Fibroblast of pulmonary artery (primary cell): Measurements from ENCODE around the gene RNF144B.

ENCODE experiments used
- DNase-seq: peaks from one replicate; pipeline ENCODE4 v3.0.0-alpha.2; 2010; ENCODE audit warnings: low read depth
- H3K4me3 ChIP-seq: replicated peaks from 2 replicates; pipeline ENCODE4 v1.5.1; 2011; ENCODE audit warnings: low read depth, mild to moderate bottlenecking, control low read depth, low read length, moderate library complexity
- CTCF ChIP-seq: IDR thresholded peaks from 2 replicates; pipeline ENCODE4 v1.5.1; 2011; ENCODE audit warnings: mild to moderate bottlenecking, control low read depth, low read length, inconsistent platforms; ENCODE audit errors: missing control alignments

Gene RNF144B

GRCh38 chr6:18425218-18425617 is 38.1 kb downstream of the RNF144B start:
- TF ChIP-seq CTCF: no peak
- no peak for DNase-seq
- no peak overlapping the region for H3K4me3 ChIP-seq

GRCh38 chr6:18427296-18427695 is 40.1 kb downstream of the RNF144B start:
- no peak for TF ChIP-seq CTCF
- no peak overlapping the region for H3K4me3 ChIP-seq
- DNase-seq: no peak

GRCh38 chr6:18429655-18430297 is 42.6 kb downstream of the RNF144B start:
- H3K4me3 ChIP-seq: no peak overlapping the region
- TF ChIP-seq CTCF: no peak
- no peak for DNase-seq

GRCh38 chr6:18431581-18431980 is 44.4 kb downstream of the RNF144B start:
- DNase-seq: no peak
- no peak for TF ChIP-seq CTCF
- no peak overlapping the region for H3K4me3 ChIP-seq

- DNase-seq: peak; percentile 33
- TF ChIP-seq CTCF: no peak
- H3K4me3 ChIP-seq: no peak overlapping the region
Measured at GRCh38 chr6:18432180-18432579, 45.0 kb downstream of the RNF144B start.

GRCh38 chr6:18432619-18433018 is 45.5 kb downstream of the RNF144B start:
- no peak for TF ChIP-seq CTCF
- no peak for DNase-seq
- H3K4me3 ChIP-seq: no peak overlapping the region

GRCh38 chr6:18433059-18433458 is 45.9 kb downstream of the RNF144B start:
- no peak overlapping the region for H3K4me3 ChIP-seq
- no peak for TF ChIP-seq CTCF
- DNase-seq: no peak
